Activated naive CD4-positive, alpha-beta T cell (primary cell): Measurements from ENCODE around the gene SOX9.

Source experiments
- DNase-seq, 4 experiments: peaks; one replicate each; lab custom pipeline; 2025; lab: John Stamatoyannopoulos, UW

The SOX9 gene

DNA sequence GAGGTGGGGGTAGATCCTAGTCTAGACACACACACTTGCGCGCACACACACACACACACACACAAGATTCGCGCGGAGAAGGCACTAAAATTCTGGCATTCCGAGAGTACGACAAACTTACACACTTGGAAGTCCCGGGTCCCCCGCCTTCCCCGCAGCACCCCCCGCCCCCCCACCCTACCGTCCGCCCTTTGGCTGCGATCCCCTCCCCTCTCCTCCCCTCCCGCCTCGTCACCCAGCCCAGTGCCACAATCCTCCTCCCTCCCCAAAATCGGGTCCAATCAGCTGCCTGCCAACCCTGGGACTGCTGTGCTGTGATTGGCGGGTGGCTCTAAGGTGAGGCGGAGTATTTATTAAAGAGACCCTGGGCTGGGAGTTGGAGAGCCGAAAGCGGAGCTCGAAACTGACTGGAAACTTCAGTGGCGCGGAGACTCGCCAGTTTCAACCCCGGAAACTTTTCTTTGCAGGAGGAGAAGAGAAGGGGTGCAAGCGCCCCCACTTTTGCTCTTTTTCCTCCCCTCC, at the start of gene SOX9:
SOX9 (plus strand) TSS at position 379 of the 522 bp plus-strand sequence. CDS start 372 bp downstream, outside the sequence.
- DNase-seq, result no peak

- DNase-seq, result no peak
These were observed 49.5 kb upstream of the SOX9 start for GRCh38 chr17:72071330-72071729.

GRCh38 chr17:72075995-72076677, 44.7 kb upstream of the SOX9 start:
- DNase-seq, result no peak

DNA sequence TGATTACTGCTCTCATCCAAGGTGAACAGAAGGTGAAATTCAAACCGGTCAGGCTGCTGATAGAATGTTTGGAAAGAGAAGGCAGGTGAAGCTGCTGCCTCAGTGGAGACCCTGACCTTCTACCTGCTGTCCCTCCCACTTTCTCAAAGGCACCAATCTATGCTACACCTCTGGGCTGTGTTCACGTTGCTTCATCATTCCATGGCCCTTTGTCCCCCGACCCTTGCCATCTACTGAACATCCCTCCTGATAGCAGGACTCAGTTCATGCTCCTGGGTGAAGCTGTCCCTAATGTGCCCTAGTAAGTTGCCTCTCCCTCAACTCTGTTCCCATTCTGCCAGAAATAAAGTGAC, 44.2 kb upstream of the SOX9 start:
- DNase-seq, result no peak

- DNase-seq, result no peak
These were observed 43.4 kb upstream of the SOX9 start for GRCh38 chr17:72077326-72077960.

- DNase-seq, result no peak
These were observed 41.1 kb upstream of the SOX9 start for GRCh38 chr17:72079700-72080099.

- DNase-seq, result no peak
These were observed 32.9 kb upstream of the SOX9 start for GRCh38 chr17:72087876-72088275.

DNA sequence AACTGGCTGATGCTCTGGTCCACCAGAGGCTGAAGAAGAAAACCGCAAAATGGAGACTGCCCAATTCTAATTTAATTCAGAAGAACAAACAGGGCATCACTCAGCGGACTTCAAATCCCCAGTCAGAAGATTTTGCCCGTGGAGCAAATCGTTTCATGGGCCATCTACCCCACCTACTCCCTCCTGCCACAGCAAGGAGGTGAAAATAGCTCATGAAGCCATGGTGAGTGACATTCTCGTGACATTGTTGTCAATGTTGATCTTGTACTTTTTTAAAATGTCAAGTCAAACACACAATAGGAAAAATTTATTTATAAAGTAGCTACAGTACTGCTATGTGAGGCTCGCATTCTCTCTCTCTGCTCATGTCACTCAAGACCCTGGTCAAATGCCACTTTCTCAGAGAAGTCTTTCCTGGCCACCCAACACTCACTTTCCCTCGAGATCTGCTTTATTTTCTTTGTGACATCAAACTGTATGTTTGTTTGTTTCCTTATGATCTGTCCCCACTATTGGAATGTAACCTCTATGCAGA, 31.3 kb upstream of the SOX9 start:
- no peak for DNase-seq

- no peak for DNase-seq
These were observed 30.7 kb upstream of the SOX9 start for GRCh38 chr17:72090108-72090507.

DNA sequence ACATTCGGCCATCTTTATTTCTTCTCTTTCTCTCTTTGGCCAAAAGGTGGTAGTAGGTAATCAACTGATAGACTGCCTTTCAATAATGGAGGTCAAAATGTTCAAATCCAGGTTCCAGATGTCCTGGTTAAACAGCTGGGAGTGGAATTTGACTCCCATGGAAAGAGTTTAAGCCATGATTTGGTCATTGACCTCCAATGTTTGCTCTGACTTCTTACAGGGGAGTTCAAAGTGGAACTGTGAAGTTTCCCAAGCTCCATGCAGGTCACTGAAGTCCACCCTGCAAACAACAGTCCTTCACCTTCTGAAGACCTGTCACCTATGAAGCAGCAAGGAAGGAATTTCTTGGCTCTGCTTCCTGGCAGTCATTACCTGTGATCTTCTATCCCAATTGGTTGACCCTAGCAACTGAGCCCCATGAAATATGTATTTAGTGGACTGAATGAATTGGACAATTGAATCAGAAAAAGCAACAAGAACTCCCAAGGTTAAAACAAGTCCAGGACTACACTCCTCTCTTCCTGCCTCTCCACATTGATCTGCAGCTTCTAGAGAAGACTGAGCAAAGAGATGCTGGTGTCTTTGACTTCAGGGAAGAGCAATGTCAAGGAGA, 28.0 kb upstream of the SOX9 start:
- DNase-seq, result no peak

DNA sequence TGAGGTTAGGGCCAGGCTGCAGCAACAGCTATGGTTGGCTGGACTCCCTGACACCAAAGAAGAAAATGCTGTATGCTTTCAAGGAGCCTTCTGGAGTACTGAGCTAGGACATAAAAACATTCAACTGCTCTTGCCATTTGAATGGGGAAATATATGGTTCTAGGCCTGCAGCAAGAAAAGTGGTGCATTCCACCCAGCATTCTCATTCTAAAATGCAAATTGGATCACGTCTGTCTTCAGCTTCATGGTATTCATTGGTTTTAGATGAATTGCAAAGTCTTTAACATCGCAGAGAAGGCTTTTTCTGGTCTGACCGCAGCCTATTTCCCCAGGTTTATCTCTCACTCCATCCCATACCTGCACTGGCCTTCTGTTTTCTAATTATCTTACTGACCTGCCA, 27.1 kb upstream of the SOX9 start:
- no peak for DNase-seq

- no peak for DNase-seq
These were observed 25.5 kb upstream of the SOX9 start for GRCh38 chr17:72095316-72095715.

GRCh38 chr17:72097144-72097543, 23.7 kb upstream of the SOX9 start:
- no peak for DNase-seq

- DNase-seq, result no peak
These were observed 20.9 kb upstream of the SOX9 start for GRCh38 chr17:72099919-72100318.

GRCh38 chr17:72100470-72100869, 20.4 kb upstream of the SOX9 start:
- no peak for DNase-seq

DNA sequence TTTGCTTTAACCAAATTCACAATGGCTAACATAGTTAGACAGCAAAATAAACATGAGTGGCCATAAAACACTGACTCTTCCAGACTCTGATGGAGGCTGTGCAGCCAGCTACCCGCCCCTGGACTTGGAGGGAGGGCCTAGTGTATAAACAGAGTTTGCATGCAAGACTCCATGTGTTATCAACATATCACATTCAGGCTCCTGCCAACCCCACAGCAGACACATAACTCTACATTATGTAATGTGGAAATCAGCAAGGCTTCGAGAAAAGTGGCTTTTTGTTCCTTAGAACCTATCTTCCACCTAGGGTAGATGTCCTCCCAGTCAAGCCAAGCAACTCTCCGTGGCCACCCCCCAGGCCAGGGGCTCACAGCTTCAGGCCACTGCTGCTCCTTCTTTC, 19.3 kb upstream of the SOX9 start:
- no peak for DNase-seq

- no peak for DNase-seq
These were observed 18.5 kb upstream of the SOX9 start for GRCh38 chr17:72102366-72102765.

GRCh38 chr17:72104164-72104862, 16.5 kb upstream of the SOX9 start:
- DNase-seq, result no peak

DNA sequence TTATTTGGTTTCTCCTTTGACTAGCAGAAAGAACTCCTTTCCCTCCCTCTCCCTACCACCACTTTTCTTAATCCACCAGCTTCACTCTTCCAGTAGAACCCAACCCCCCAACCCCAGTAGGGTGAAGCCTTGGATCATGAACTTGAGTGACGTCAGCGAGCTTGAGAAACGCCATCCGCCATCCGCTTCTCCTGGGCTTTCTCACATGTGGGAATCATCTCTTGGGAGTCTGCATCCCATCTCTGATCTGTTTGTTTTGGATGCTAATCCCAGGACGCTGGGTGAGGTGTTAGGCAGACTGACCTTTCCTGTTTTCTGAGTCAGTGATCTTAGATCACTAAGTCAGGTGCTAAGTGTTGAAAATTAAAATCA, 16.0 kb upstream of the SOX9 start:
- DNase-seq, result no peak

DNA sequence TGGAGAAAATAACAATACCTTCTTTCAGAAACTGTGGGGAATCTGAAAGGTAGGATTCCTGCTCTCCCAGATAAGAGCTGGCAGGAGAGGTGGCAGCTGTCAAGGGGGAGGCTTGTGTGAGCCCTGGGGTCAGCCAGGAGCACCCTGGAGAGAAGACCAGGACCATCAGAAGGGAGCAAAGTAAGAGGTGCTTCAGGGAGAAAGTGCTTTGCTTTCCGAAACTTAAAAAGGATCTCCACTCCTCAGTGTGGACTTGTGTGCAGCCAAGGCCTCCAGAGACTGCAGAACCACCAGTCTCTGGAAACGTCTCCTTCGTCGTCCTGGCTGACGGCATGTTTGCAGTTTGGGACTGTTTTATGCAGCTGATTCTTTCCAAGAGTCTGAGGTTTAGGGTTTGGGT, 13.7 kb upstream of the SOX9 start:
- no peak for DNase-seq

DNA sequence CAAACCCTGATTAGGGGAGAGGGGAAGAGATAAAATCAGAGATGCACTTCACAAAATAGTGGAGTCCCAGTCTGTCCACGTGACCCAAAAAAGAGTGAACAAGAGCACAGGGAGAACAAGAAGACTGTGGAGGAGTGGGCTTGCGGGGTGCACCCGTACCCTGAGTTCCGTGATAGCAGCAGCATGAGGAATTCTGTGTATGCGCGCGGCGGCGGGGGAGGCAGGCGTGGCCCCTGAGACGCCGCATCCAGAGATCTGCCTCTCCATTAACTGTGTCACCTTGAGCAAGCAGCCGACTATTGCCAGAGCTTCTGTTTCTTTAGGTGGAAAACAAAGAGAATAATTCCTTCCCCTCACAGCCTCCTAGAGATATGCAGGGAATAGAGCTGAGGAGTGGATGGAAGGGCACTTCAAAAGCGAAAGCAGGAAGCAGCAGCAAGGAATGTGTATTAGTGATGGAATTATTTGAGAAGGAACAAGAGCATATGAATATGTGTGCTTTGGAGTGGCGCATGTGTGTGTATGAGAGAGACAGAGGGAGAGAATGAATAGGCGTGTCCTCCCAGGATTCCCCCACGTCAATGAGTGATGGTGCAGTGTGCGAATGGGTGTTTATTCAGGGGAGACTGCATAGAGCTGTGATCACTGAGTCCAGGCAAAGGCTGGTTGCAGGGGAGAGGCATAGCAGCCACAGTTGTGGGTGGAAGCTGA, 10.4 kb upstream of the SOX9 start:
- DNase-seq, result no peak

DNA sequence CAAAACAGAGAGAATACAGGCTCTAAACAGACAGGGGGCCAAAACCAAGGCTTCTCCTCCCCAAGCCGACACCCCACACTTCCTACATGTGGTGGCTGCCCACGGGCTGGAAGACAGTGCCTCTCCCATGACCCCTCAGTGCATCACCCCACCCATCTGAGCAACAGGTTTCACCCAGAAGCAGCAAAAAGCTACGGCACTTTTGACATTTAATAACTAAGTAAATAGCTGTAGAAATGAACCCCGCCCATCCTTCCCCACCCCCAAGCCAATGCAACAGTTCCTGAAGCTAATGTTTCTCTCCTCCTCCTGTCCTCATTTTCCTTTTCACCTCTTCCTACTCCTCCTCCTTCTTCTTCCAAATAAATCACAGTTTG, 9.9 kb upstream of the SOX9 start:
- DNase-seq, result no peak
